HepG2 (cell line): ENCODE results near the gene CASKIN2. TPM values are rescaled to one million over a fixed set of nuclear protein-coding genes. Genes with fewer than 3 reads are reported as not detected.

Source experiments
- DMAP1 ChIP-seq: IDR thresholded peaks from 2 replicates; pipeline ENCODE4 v1.6.1; 2016
- KLF11 ChIP-seq: IDR thresholded peaks from 2 replicates; pipeline ENCODE4 v1.6.1; 2016; ENCODE audit warnings: missing compliant biosample characterization
- NCOR1 ChIP-seq: fragments of 200-600 bp; sonication (generic); IDR thresholded peaks from 2 replicates; pipeline ENCODE4 v1.7.0; 2017; ENCODE audit warnings: antibody characterized with exemption, low read length, borderline replicate concordance
- RBM39 ChIP-seq: fragments of 200-400 bp; formaldehyde crosslinking; IDR thresholded peaks from one replicate; pipeline ENCODE4 v1.6.1; 2018; ENCODE audit warnings: antibody characterized with exemption, mild to moderate bottlenecking, low read depth, low read length; ENCODE audit not compliant: poor library complexity, severe bottlenecking
- ZBTB7B ChIP-seq: sonication (generic); formaldehyde crosslinking; IDR thresholded peaks from 2 replicates; pipeline ENCODE4 v1.4.0; 2020; ENCODE audit warnings: missing genetic modification reagents
- ZFP82 ChIP-seq: sonication (generic); formaldehyde crosslinking; IDR thresholded peaks from 2 replicates; pipeline ENCODE4 v1.5.1; 2020; ENCODE audit warnings: mild to moderate bottlenecking, missing genetic modification reagents, borderline replicate concordance
- ZMYM4 ChIP-seq: sonication (generic); formaldehyde crosslinking; IDR thresholded peaks from 2 replicates; pipeline ENCODE4 v1.8.1; 2023; ENCODE audit warnings: mild to moderate bottlenecking, missing genetic modification reagents
- ZNF34 ChIP-seq: sonication (generic); formaldehyde crosslinking; IDR thresholded peaks from 2 replicates; pipeline ENCODE4 v1.4.0; 2020; ENCODE audit warnings: mild to moderate bottlenecking, missing genetic modification reagents, borderline replicate concordance
- ZNF709 ChIP-seq: sonication (generic); formaldehyde crosslinking; IDR thresholded peaks from 2 replicates; pipeline ENCODE4 v1.5.0; 2020; ENCODE audit warnings: mild to moderate bottlenecking, missing genetic modification reagents
- ZNF749 ChIP-seq: sonication (generic); formaldehyde crosslinking; IDR thresholded peaks from 2 replicates; pipeline ENCODE4 v1.8.0; 2022; ENCODE audit warnings: mild to moderate bottlenecking, missing genetic modification reagents, moderate library complexity, borderline replicate concordance
- ZNF772 ChIP-seq: sonication (generic); formaldehyde crosslinking; IDR thresholded peaks from 2 replicates; pipeline ENCODE4 v1.5.0; 2020; ENCODE audit warnings: mild to moderate bottlenecking, missing genetic modification reagents
- ZZZ3 ChIP-seq: sonication (generic); formaldehyde crosslinking; IDR thresholded peaks from 2 replicates; pipeline ENCODE4 v1.4.0; 2020; ENCODE audit warnings: missing genetic modification reagents, mild to moderate bottlenecking, borderline replicate concordance
- polyA plus RNA-seq, 8 experiments: library from polyadenylated mRNA; depleted of rRNA in 3 of 8; stranded (reverse) in 7 of 8; unstranded in 1 of 8; fragments of >200 nt; fragmentation: Illumina TruSeq in 4 of 8; extraction: Trizol in 4 of 8; gene quantifications; 2 replicates each; pipeline versions ENCODE4 v1.2.1 to v1.2.3, GENCODE V29; 2011 to 2016; ENCODE audit warnings: low read depth in 4 of 8, missing spikeins in 1 of 8, mixed read lengths in 1 of 8; ENCODE audit not compliant: insufficient read depth in 1 of 8
- total RNA-seq, 5 experiments: library from RNA; depleted of rRNA; stranded (reverse); fragments of >200 nt; fragmentation: Illumina TruSeq; extraction: Trizol; gene quantifications; 2 replicates each; pipeline ENCODE4 v1.2.3, GENCODE V29; 2016; ENCODE audit warnings: low read depth in 1 of 5
- TF ChIP-seq, protein P1 (sequence below): sonication (generic); formaldehyde crosslinking; conservative IDR thresholded peaks from 2 replicates; pipeline ENCODE4 v1.4.0; 2020; ENCODE audit warnings: missing genetic modification reagents
- TF ChIP-seq, protein P2 (sequence below): sonication (generic); formaldehyde crosslinking; conservative IDR thresholded peaks from 2 replicates; pipeline ENCODE4 v1.4.0; 2020; ENCODE audit warnings: mild to moderate bottlenecking, missing genetic modification reagents, moderate library complexity
- TF ChIP-seq, protein P3 (sequence below): sonication (generic); formaldehyde crosslinking; IDR thresholded peaks from 2 replicates; pipeline ENCODE4 v1.5.1; 2020; ENCODE audit warnings: mild to moderate bottlenecking, missing genetic modification reagents, moderate library complexity
- TF ChIP-seq, protein P4 (sequence below): sonication (generic); formaldehyde crosslinking; IDR thresholded peaks from 2 replicates; pipeline ENCODE4 v1.9.0; 2021; ENCODE audit warnings: missing genetic modification reagents, borderline replicate concordance

The CASKIN2 gene
- total and polyA plus RNA-seq, 2 of the 13 experiments (the other 11 are each of a cell fraction or from before 2014, with no cell fraction given) = 5.2 to 7.8 TPM

DNA sequence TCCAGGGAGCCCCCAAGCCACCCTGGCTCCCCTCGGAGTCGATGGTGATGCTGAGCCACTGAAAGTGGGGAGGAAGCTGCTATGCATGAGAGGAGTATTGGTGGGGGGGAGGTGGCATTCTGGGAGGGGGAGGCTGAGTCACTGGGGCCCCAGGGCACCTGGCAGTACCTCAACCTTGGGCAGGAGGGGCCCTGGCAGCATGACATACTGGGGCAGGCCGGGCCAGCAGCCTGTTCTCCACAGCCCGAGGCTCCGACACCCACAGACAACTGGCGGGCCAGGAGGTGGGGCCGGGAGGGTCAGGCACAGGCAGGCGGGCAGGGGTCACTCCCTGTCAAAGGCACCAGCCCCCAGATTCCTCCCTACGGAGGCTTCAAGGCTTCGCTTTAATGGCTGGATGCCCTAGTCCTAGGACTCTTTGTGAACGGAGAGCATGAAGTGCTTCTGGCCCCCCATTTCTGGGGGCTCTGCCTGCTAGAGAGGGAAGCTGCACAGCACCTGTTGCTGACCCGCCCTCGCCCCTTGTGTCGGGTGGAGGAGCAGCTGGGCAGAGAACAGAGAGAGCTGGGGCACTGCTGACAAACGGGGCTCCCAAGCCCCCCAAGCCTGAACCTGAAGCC lies 928 bp downstream of the CASKIN2 start (continued):
- TF ChIP-seq, protein P1, sequence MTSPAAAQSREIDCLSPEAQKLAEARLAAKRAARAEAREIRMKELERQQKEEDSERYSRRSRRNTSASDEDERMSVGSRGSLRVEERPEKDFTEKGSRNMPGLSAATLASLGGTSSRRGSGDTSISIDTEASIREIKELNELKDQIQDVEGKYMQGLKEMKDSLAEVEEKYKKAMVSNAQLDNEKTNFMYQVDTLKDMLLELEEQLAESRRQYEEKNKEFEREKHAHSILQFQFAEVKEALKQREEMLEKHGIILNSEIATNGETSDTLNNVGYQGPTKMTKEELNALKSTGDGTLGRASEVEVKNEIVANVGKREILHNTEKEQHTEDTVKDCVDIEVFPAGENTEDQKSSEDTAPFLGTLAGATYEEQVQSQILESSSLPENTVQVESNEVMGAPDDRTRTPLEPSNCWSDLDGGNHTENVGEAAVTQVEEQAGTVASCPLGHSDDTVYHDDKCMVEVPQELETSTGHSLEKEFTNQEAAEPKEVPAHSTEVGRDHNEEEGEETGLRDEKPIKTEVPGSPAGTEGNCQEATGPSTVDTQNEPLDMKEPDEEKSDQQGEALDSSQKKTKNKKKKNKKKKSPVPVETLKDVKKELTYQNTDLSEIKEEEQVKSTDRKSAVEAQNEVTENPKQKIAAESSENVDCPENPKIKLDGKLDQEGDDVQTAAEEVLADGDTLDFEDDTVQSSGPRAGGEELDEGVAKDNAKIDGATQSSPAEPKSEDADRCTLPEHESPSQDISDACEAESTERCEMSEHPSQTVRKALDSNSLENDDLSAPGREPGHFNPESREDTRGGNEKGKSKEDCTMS = no peak
- TF ChIP-seq KLF11 (CRISPR knock-in tag) (no peak), ZZZ3 (0 out of 2 replicates have a peak, but pooled peaks have one; percentile 11), RBM39 (no peak), ZFP82 (no peak), ZNF34 (CRISPR knock-in tag) (no peak), DMAP1 (CRISPR knock-in tag) (no peak), ZNF749 (0 out of 2 replicates have a peak, but pooled peaks have one; percentile 8), ZBTB7B (CRISPR knock-in tag) (no peak), ZMYM4 (CRISPR knock-in tag) (no peak), NCOR1 (no peak), ZNF772 (no peak; the same call in 1 of the 2 replicates), ZNF709 (CRISPR knock-in tag) (no peak)
- TF ChIP-seq, protein P2, sequence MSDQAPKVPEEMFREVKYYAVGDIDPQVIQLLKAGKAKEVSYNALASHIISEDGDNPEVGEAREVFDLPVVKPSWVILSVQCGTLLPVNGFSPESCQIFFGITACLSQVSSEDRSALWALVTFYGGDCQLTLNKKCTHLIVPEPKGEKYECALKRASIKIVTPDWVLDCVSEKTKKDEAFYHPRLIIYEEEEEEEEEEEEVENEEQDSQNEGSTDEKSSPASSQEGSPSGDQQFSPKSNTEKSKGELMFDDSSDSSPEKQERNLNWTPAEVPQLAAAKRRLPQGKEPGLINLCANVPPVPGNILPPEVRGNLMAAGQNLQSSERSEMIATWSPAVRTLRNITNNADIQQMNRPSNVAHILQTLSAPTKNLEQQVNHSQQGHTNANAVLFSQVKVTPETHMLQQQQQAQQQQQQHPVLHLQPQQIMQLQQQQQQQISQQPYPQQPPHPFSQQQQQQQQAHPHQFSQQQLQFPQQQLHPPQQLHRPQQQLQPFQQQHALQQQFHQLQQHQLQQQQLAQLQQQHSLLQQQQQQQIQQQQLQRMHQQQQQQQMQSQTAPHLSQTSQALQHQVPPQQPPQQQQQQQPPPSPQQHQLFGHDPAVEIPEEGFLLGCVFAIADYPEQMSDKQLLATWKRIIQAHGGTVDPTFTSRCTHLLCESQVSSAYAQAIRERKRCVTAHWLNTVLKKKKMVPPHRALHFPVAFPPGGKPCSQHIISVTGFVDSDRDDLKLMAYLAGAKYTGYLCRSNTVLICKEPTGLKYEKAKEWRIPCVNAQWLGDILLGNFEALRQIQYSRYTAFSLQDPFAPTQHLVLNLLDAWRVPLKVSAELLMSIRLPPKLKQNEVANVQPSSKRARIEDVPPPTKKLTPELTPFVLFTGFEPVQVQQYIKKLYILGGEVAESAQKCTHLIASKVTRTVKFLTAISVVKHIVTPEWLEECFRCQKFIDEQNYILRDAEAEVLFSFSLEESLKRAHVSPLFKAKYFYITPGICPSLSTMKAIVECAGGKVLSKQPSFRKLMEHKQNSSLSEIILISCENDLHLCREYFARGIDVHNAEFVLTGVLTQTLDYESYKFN (CRISPR knock-in tag) = 0 out of 2 replicates have a peak, but pooled peaks have one; percentile 15
- TF ChIP-seq, protein P3, sequence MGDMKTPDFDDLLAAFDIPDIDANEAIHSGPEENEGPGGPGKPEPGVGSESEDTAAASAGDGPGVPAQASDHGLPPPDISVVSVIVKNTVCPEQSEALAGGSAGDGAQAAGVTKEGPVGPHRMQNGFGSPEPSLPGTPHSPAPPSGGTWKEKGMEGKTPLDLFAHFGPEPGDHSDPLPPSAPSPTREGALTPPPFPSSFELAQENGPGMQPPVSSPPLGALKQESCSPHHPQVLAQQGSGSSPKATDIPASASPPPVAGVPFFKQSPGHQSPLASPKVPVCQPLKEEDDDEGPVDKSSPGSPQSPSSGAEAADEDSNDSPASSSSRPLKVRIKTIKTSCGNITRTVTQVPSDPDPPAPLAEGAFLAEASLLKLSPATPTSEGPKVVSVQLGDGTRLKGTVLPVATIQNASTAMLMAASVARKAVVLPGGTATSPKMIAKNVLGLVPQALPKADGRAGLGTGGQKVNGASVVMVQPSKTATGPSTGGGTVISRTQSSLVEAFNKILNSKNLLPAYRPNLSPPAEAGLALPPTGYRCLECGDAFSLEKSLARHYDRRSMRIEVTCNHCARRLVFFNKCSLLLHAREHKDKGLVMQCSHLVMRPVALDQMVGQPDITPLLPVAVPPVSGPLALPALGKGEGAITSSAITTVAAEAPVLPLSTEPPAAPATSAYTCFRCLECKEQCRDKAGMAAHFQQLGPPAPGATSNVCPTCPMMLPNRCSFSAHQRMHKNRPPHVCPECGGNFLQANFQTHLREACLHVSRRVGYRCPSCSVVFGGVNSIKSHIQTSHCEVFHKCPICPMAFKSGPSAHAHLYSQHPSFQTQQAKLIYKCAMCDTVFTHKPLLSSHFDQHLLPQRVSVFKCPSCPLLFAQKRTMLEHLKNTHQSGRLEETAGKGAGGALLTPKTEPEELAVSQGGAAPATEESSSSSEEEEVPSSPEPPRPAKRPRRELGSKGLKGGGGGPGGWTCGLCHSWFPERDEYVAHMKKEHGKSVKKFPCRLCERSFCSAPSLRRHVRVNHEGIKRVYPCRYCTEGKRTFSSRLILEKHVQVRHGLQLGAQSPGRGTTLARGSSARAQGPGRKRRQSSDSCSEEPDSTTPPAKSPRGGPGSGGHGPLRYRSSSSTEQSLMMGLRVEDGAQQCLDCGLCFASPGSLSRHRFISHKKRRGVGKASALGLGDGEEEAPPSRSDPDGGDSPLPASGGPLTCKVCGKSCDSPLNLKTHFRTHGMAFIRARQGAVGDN (CRISPR knock-in tag) = peak; percentile 6; the same call in 1 of the 2 replicates
- TF ChIP-seq, protein P4, sequence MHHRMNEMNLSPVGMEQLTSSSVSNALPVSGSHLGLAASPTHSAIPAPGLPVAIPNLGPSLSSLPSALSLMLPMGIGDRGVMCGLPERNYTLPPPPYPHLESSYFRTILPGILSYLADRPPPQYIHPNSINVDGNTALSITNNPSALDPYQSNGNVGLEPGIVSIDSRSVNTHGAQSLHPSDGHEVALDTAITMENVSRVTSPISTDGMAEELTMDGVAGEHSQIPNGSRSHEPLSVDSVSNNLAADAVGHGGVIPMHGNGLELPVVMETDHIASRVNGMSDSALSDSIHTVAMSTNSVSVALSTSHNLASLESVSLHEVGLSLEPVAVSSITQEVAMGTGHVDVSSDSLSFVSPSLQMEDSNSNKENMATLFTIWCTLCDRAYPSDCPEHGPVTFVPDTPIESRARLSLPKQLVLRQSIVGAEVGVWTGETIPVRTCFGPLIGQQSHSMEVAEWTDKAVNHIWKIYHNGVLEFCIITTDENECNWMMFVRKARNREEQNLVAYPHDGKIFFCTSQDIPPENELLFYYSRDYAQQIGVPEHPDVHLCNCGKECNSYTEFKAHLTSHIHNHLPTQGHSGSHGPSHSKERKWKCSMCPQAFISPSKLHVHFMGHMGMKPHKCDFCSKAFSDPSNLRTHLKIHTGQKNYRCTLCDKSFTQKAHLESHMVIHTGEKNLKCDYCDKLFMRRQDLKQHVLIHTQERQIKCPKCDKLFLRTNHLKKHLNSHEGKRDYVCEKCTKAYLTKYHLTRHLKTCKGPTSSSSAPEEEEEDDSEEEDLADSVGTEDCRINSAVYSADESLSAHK (CRISPR knock-in tag) = no peak
